SK-N-SH (cell line): ENCODE measurements around the gene PAPOLG. TPM values are rescaled to one million over a fixed set of nuclear protein-coding genes. Genes with fewer than 3 reads are reported as not detected.

Source experiments
- CTCF ChIA-PET: fragments of 300-600, 350-600 bp; formaldehyde crosslinking; extraction: SDS; loops from one replicate; lab custom pipeline; 2021; lab: Yijun Ruan, JAX
- POLR2A ChIA-PET: fragments of 350-600 bp; sonication (Branson Sonifier 250); formaldehyde crosslinking; extraction: SDS; loops from one replicate; lab custom pipeline; 2020; ENCODE audit warnings: antibody characterized with exemption, inconsistent platforms; lab: Yijun Ruan, JAX
- DNase-seq: peaks from one replicate; pipeline ENCODE4 v3.0.0; 2012
- H2AFZ ChIP-seq: fragments of 200-600 bp; sonication (generic); 2 replicates; pipeline ENCODE4 v1.8.1; 2016; ENCODE audit warnings: antibody characterized with exemption, mild to moderate bottlenecking, low read depth
- H3F3A ChIP-seq: fragments of 200-600 bp; sonication (generic); replicated peaks from 2 replicates; pipeline ENCODE3; 2016; ENCODE audit warnings: antibody characterized with exemption, mild to moderate bottlenecking; ENCODE audit not compliant: insufficient read depth
- H3K27ac ChIP-seq, 2 experiments: fragments of 200-500 bp in 1 of 2; fragments of 200-600 bp in 1 of 2; sonication (Bioruptor generic) in 1 of 2; sonication (generic), shearing (Covaris generic) in 1 of 2; 2 replicates each; pipeline versions ENCODE4 v1.5.1 to v1.6.1; 2014 to 2016; ENCODE audit warnings: low read depth in 2 of 2, inconsistent platforms in 1 of 2, low read length in 1 of 2, mild to moderate bottlenecking in 1 of 2, mixed read lengths in 1 of 2
- H3K27me3 ChIP-seq: fragments of 200-600 bp; sonication (generic), shearing (Covaris generic); 2 replicates; pipeline ENCODE4 v1.6.1; 2016; ENCODE audit warnings: mixed run types; ENCODE audit not compliant: insufficient read depth
- H3K36me3 ChIP-seq, 2 experiments: fragments of 200-500 bp in 1 of 2; fragments of 200-600 bp in 1 of 2; sonication (Bioruptor generic) in 1 of 2; sonication (generic) in 1 of 2; replicated peaks in 1 of 2; 2 replicates each; pipeline versions ENCODE3 to v1.5.1; 2014 to 2016; ENCODE audit warnings: low read length in 1 of 2, mild to moderate bottlenecking in 1 of 2; ENCODE audit not compliant: insufficient read depth in 2 of 2, control insufficient read depth in 1 of 2
- H3K4me1 ChIP-seq, 2 experiments: fragments of 200-500 bp in 1 of 2; fragments of 200-600 bp in 1 of 2; sonication (Bioruptor generic) in 1 of 2; sonication (generic), shearing (Covaris generic) in 1 of 2; 2 replicates each; pipeline versions ENCODE4 v1.5.1 to v1.6.1; 2014 to 2016; ENCODE audit warnings: low read depth in 1 of 2, low read length in 1 of 2, mixed run types in 1 of 2; ENCODE audit not compliant: insufficient read depth in 2 of 2, control insufficient read depth in 1 of 2
- H3K4me2 ChIP-seq: fragments of 200-600 bp; sonication (generic), shearing (Covaris generic); 2 replicates; pipeline ENCODE4 v1.6.1; 2017; ENCODE audit warnings: mixed run types
- H3K4me3 ChIP-seq, 2 experiments: fragments of 200-500 bp in 1 of 2; fragments of 200-600 bp in 1 of 2; sonication (Bioruptor generic) in 1 of 2; sonication (generic), shearing (Covaris generic) in 1 of 2; 2 replicates each; pipeline versions ENCODE4 v1.5.1 to v1.8.1; 2014 to 2016; ENCODE audit warnings: low read depth in 2 of 2, inconsistent platforms in 1 of 2, low read length in 1 of 2, mild to moderate bottlenecking in 1 of 2, mixed read lengths in 1 of 2, moderate library complexity in 1 of 2
- H3K79me2 ChIP-seq: fragments of 200-600 bp; sonication (generic); 2 replicates; pipeline ENCODE4 v1.8.1; 2017; ENCODE audit warnings: mild to moderate bottlenecking; ENCODE audit not compliant: insufficient read depth
- H3K9ac ChIP-seq: fragments of 200-600 bp; sonication (generic); 2 replicates; pipeline ENCODE4 v1.6.1; 2017; ENCODE audit warnings: mixed run types
- H3K9me2 ChIP-seq: fragments of 200-600 bp; sonication (generic); 2 replicates; pipeline ENCODE4 v1.6.1; 2017; ENCODE audit warnings: mixed run types
- H3K9me3 ChIP-seq: fragments of 200-600 bp; sonication (generic); 2 replicates; pipeline ENCODE4 v1.6.1; 2017; ENCODE audit warnings: mixed run types, mild to moderate bottlenecking, moderate library complexity
- H4K20me1 ChIP-seq: fragments of 200-600 bp; sonication (generic); 2 replicates; pipeline ENCODE4 v1.6.1; 2017; ENCODE audit warnings: mild to moderate bottlenecking, mixed run types; ENCODE audit not compliant: insufficient read depth
- CHD2 ChIP-seq: fragments of 150-350 bp; IDR thresholded peaks from 2 replicates; pipeline ENCODE4 v1.6.1; 2018; ENCODE audit warnings: low read length; ENCODE audit not compliant: partially characterized antibody
- CTCF ChIP-seq: fragments of 200-600 bp; sonication (generic); IDR thresholded peaks from 2 replicates; pipeline ENCODE4 v1.6.1; 2017; ENCODE audit warnings: antibody characterized with exemption, mild to moderate bottlenecking, moderate library complexity
- ELF1 ChIP-seq: IDR thresholded peaks from 2 replicates; pipeline ENCODE4 v1.4.0; 2012
- FOSL2 ChIP-seq: IDR thresholded peaks from 2 replicates; pipeline ENCODE4 v1.4.0; 2012; ENCODE audit warnings: low read depth, mild to moderate bottlenecking, moderate library complexity, borderline replicate concordance
- FOXM1 ChIP-seq: IDR thresholded peaks from 2 replicates; pipeline ENCODE4 v1.4.0; 2012; ENCODE audit warnings: low read depth, mild to moderate bottlenecking
- GABPA ChIP-seq: IDR thresholded peaks from 2 replicates; pipeline ENCODE4 v1.4.0; 2012; ENCODE audit warnings: low read depth, mild to moderate bottlenecking
- GATA2 ChIP-seq: sonication (generic); formaldehyde crosslinking; IDR thresholded peaks from 2 replicates; pipeline ENCODE4 v1.5.0; 2020; ENCODE audit warnings: mild to moderate bottlenecking, missing genetic modification reagents
- JUND ChIP-seq: IDR thresholded peaks from 2 replicates; pipeline ENCODE4 v1.4.0; 2012
- MXI1 ChIP-seq: IDR thresholded peaks from 2 replicates; pipeline ENCODE4 v1.6.1; 2012; ENCODE audit warnings: mild to moderate bottlenecking, low read depth, low read length, improper control_type of control experiment
- NFIC ChIP-seq: IDR thresholded peaks from 2 replicates; pipeline ENCODE4 v1.4.0; 2012; ENCODE audit warnings: borderline replicate concordance
- PBX3 ChIP-seq: IDR thresholded peaks from 2 replicates; pipeline ENCODE4; 2012
- POLR2AphosphoS5 ChIP-seq: IDR thresholded peaks from 2 replicates; pipeline ENCODE4 v1.6.1; 2012; ENCODE audit warnings: low read depth, low read length
- RAD21 ChIP-seq: IDR thresholded peaks from 2 replicates; pipeline ENCODE4 v1.6.1; 2012; ENCODE audit warnings: mild to moderate bottlenecking, low read length
- SIN3A ChIP-seq: IDR thresholded peaks from 2 replicates; pipeline ENCODE4 v1.6.1; 2012; ENCODE audit warnings: low read depth, mild to moderate bottlenecking, low read length, moderate library complexity, borderline replicate concordance
- TAF1 ChIP-seq: IDR thresholded peaks from 2 replicates; pipeline ENCODE4 v1.6.1; 2012; ENCODE audit warnings: low read depth, mild to moderate bottlenecking, low read length, moderate library complexity, borderline replicate concordance
- YY1 ChIP-seq: IDR thresholded peaks from 2 replicates; pipeline ENCODE4 v1.4.0; 2012; ENCODE audit warnings: low read depth, mild to moderate bottlenecking
- WGBS: methylation state at CpG from one replicate; pipeline ENCODE4 v1.1.6; 2017; ENCODE audit warnings: low lambda C conversion rate; 5-methylcytosine and 5-hydroxymethylcytosine counted together
- polyA plus RNA-seq, 3 experiments: library from polyadenylated mRNA; depleted of rRNA; stranded (reverse); fragments of >200 nt; gene quantifications; 2 replicates each; pipeline ENCODE4 v1.2.3, GENCODE V29; 2012
- TF ChIP-seq, protein P1 (sequence below): IDR thresholded peaks from 2 replicates; pipeline ENCODE4 v1.4.0; 2012; ENCODE audit warnings: low read depth, borderline replicate concordance
- TF ChIP-seq, protein P2 (sequence below): IDR thresholded peaks from 2 replicates; pipeline ENCODE4 v1.4.0; 2012; ENCODE audit warnings: low read depth
- TF ChIP-seq, protein P3 (sequence below): fragments of 150-350 bp; IDR thresholded peaks from 2 replicates; pipeline ENCODE4 v1.6.1; 2016; ENCODE audit warnings: mild to moderate bottlenecking, low read depth, low read length

PAPOLG gene
- polyA plus RNA-seq, 1 of the 3 experiments (the other 2 are of a cell fraction), result 2.1 TPM

- no peaks in the 10 kb centered on the region for H3K4me1 ChIP-seq
- no peaks in the 10 kb centered on the region for H3K9me3 ChIP-seq
- H3K27ac ChIP-seq, result no peak overlapping the region
- no peak overlapping the region for H2AFZ ChIP-seq
- H3K4me3 ChIP-seq, result no peak overlapping the region
- H4K20me1 ChIP-seq, result no peaks in the 10 kb centered on the region
- no peaks in the 10 kb centered on the region for H3K9me2 ChIP-seq
- H3K27me3 ChIP-seq, result no peaks in the 10 kb centered on the region
- no peak for TF ChIP-seq MXI1
- TF ChIP-seq PBX3, result no peak
- TF ChIP-seq JUND, result no peak
- no peak for TF ChIP-seq NFIC
- no peak for TF ChIP-seq CHD2
- TF ChIP-seq, protein P1, sequence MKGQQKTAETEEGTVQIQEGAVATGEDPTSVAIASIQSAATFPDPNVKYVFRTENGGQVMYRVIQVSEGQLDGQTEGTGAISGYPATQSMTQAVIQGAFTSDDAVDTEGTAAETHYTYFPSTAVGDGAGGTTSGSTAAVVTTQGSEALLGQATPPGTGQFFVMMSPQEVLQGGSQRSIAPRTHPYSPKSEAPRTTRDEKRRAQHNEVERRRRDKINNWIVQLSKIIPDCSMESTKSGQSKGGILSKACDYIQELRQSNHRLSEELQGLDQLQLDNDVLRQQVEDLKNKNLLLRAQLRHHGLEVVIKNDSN, result no peak
- no peak for TF ChIP-seq ELF1
- no peak for TF ChIP-seq YY1
- TF ChIP-seq SIN3A, result no peak
- TF ChIP-seq, protein P2, sequence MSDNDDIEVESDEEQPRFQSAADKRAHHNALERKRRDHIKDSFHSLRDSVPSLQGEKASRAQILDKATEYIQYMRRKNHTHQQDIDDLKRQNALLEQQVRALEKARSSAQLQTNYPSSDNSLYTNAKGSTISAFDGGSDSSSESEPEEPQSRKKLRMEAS, result no peak
- TF ChIP-seq POLR2AphosphoS5, result no peak
- TF ChIP-seq, all 33 proteins: peak for 0
- ChIA-PET POLR2A (interaction anchor here (0.6 kb wide), 1 partner anchor 74 kb away, joined by 3 read pairs; no protein-coding TSS in a partner anchor), CTCF (interaction anchor here (1.6 to 1.7 kb wide), 2 partner anchors 57 to 234 kb away, joined by 4 to 5 read pairs; no protein-coding TSS in a partner anchor)
- peaks cover 57 to 76% of the 10 kb centered on the region in 2 experiments for H3K36me3 ChIP-seq
- DNase-seq, result no peak
- no peak overlapping the region for H3K4me2 ChIP-seq
- H3K9ac ChIP-seq, result no peak overlapping the region
- peaks cover 4% of the 10 kb centered on the region for H3F3A ChIP-seq
- WGBS, result 96% methylated on average over 3 of the region's 3 CpGs
- H3K79me2 ChIP-seq, result peaks cover 7% of the 10 kb centered on the region; the same call in 1 of the 2 replicates
Observed at GRCh38 chr2:60764736-60765534, 8.9 kb downstream of the PAPOLG start.

DNA sequence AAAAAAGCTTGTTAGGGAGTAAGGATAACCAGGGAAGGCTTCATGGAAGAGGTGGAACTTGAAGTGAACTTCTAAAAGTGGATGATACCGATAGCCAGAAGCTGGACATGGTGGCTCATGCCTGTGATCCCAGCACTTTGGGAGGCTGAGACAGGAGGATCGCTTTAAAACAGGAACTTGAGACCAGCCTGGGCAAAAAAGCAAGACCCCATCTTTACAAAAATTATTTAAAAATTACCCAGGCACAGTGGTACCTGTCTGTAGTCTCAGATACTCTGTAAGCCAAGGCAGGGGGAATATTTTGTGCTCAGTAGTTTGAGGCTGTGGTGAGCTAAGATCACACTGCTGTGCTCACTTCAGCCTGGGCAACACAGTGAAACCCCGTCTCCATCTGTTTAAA is 10.2 kb downstream of the PAPOLG start:
- peaks cover 4% of the 10 kb centered on the region for H3F3A ChIP-seq
- DNase-seq, result no peak
- ChIA-PET CTCF (interaction anchor here (1.6 to 1.7 kb wide), 2 partner anchors 59 to 233 kb away, joined by 4 to 5 read pairs; no protein-coding TSS in a partner anchor), POLR2A (no interaction called here)
- TF ChIP-seq CTCF, result no peak
- TF ChIP-seq POLR2AphosphoS5, result no peak
- TF ChIP-seq, protein P1, result no peak
- no peak for TF ChIP-seq GATA2 (CRISPR knock-in tag)
- no peak for TF ChIP-seq NFIC
- no peak for TF ChIP-seq SIN3A
- TF ChIP-seq TAF1, result no peak
- TF ChIP-seq FOSL2, result no peak
- no peak for TF ChIP-seq GABPA
- TF ChIP-seq FOXM1, result no peak
- no peak for TF ChIP-seq RAD21
- TF ChIP-seq, protein P3, sequence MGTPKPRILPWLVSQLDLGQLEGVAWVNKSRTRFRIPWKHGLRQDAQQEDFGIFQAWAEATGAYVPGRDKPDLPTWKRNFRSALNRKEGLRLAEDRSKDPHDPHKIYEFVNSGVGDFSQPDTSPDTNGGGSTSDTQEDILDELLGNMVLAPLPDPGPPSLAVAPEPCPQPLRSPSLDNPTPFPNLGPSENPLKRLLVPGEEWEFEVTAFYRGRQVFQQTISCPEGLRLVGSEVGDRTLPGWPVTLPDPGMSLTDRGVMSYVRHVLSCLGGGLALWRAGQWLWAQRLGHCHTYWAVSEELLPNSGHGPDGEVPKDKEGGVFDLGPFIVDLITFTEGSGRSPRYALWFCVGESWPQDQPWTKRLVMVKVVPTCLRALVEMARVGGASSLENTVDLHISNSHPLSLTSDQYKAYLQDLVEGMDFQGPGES, result no peak
- no peaks in the 10 kb centered on the region for H3K4me1 ChIP-seq
- H3K27me3 ChIP-seq, result no peaks in the 10 kb centered on the region
- no peaks in the 10 kb centered on the region for H3K9me3 ChIP-seq
- peaks cover 54 to 71% of the 10 kb centered on the region in 2 experiments for H3K36me3 ChIP-seq
- 95% methylated on average over 3 of the region's 3 CpGs for WGBS
- no peak overlapping the region for H3K4me2 ChIP-seq
- H3K4me3 ChIP-seq, result no peak overlapping the region
- no peak overlapping the region for H3K27ac ChIP-seq
- H2AFZ ChIP-seq, result no peak overlapping the region
- no peaks in the 10 kb centered on the region for H3K9me2 ChIP-seq
- no peak overlapping the region for H3K9ac ChIP-seq
- H4K20me1 ChIP-seq, result no peaks in the 10 kb centered on the region
- H3K79me2 ChIP-seq, result no peaks in the 10 kb centered on the region
